Caco-2 (cell line): ENCODE data around the gene YBX2. TPM values are rescaled to one million over a fixed set of nuclear protein-coding genes. Genes with fewer than 3 reads are reported as not detected.

Source experiments
- BruUV-seq: library from RNA; stranded (reverse); fragments of 400-500 nt; replicated peaks from 2 replicates; lab custom pipeline; 2021; lab: Mats Ljungman, UMichigan
- CTCF ChIA-PET: fragments of 300-600 bp; sonication (Branson Sonifier 250); formaldehyde crosslinking; loops from one replicate; lab custom pipeline; 2022; ENCODE audit warnings: antibody characterized with exemption; lab: Charles Lee
- POLR2A ChIA-PET: fragments of 300-600 bp; sonication (Branson Sonifier 250); formaldehyde crosslinking; loops from one replicate; lab custom pipeline; 2022; ENCODE audit warnings: antibody characterized with exemption; lab: Charles Lee
- DNase-seq, 2 experiments: peaks; one replicate each; pipeline versions ENCODE4 v3.0.0 to v3.0.0-alpha.2; 2020 to 2022
- H3K27me3 ChIP-seq: replicated peaks from 2 replicates; pipeline ENCODE4 v1.6.0; 2011; ENCODE audit warnings: low read length; ENCODE audit not compliant: control insufficient read depth, insufficient read depth
- H3K36me3 ChIP-seq: 2 replicates; pipeline ENCODE4 v1.5.1; 2011; ENCODE audit warnings: low read length; ENCODE audit not compliant: control insufficient read depth, insufficient read depth
- H3K4me1 ChIP-seq: fragments of 250-450 bp; sonication (Bioruptor Pico); 2 replicates; pipeline ENCODE4 v1.5.1; 2020; ENCODE audit warnings: mild to moderate bottlenecking
- H3K4me3 ChIP-seq: 2 replicates; pipeline ENCODE4 v1.5.1; 2011; ENCODE audit warnings: low read depth, mild to moderate bottlenecking, control low read depth, low read length
- H3K9me3 ChIP-seq: fragments of 250-450 bp; sonication (Bioruptor Pico); 2 replicates; pipeline ENCODE4 v1.5.1; 2020; ENCODE audit warnings: mild to moderate bottlenecking, moderate library complexity
- H3K27ac Mint-ChIP-seq: one replicate; pipeline ENCODE4 v1.8.0; 2022; ENCODE audit warnings: mixed read lengths; ENCODE audit not compliant: unreplicated experiment
- H3K27me3 Mint-ChIP-seq: one replicate; pipeline ENCODE4 v1.8.0; 2022; ENCODE audit warnings: mixed read lengths; ENCODE audit not compliant: insufficient read depth, unreplicated experiment
- H3K36me3 Mint-ChIP-seq: one replicate; pipeline ENCODE4 v1.8.0; 2022; ENCODE audit warnings: mild to moderate bottlenecking, mixed read lengths; ENCODE audit not compliant: insufficient read depth, unreplicated experiment
- H3K4me1 Mint-ChIP-seq: one replicate; pipeline ENCODE4 v1.8.0; 2022; ENCODE audit warnings: low read depth, mixed read lengths; ENCODE audit not compliant: unreplicated experiment
- H3K4me3 Mint-ChIP-seq: one replicate; pipeline ENCODE4 v1.8.0; 2022; ENCODE audit warnings: mild to moderate bottlenecking, moderate library complexity, mixed read lengths; ENCODE audit not compliant: unreplicated experiment
- H3K9me3 Mint-ChIP-seq: one replicate; pipeline ENCODE4 v1.8.0; 2022; ENCODE audit warnings: mixed read lengths; ENCODE audit not compliant: unreplicated experiment
- CTCF ChIP-seq, 2 experiments: fragments of 200-600 bp in 1 of 2; IDR thresholded peaks; 1 replicate in 1 of 2; 2 replicates in 1 of 2; pipeline versions ENCODE4 v1.5.1 to v1.8.0; 2011 to 2022; ENCODE audit warnings: antibody characterized with exemption in 1 of 2, control low read depth in 1 of 2, inconsistent platforms in 1 of 2, low read depth in 1 of 2, low read length in 1 of 2, mild to moderate bottlenecking in 1 of 2, moderate library complexity in 1 of 2; ENCODE audit not compliant: insufficient read depth in 1 of 2, severe bottlenecking in 1 of 2, unreplicated experiment in 1 of 2
- intact Hi-C: fragments of 100-400 bp; cut with micrococcal nuclease; formaldehyde crosslinking; loops from one replicate; pipeline ENCODE4 v1.10.0; 2022; ENCODE audit not compliant: unreplicated experiment
- total RNA-seq: library from RNA; stranded (reverse); gene quantifications from 2 replicates; pipeline ENCODE4 v1.2.3, GENCODE V29; 2022

YBX2 gene
- total RNA-seq, 1 experiment from 2014 or later: 27.6 TPM

- DNase-seq: no peak
- POLR2A ChIA-PET: interaction anchor here (1.0 kb wide), 1 partner anchor 12 kb away, joined by 4 read pairs; the partner anchor contains the start of gene SLC2A4
- no peaks in the 10 kb centered on the region for H3K27me3 ChIP-seq
- no TSS peak for BruUV-seq
- 0 out of 2 replicates have a peak, but pooled peaks cover 10% of the 10 kb centered on the region for H3K4me1 ChIP-seq
- TF ChIP-seq CTCF (IDR thresholded peaks at IDR 0.05; ENCODE audit: insufficient read depth in 1 of 2, low read depth in 1 of 2, low read length in 1 of 2, severe bottlenecking in 1 of 2, unreplicated experiment in 1 of 2): no peak
- H3K4me3 ChIP-seq: no peak overlapping the region
- intact Hi-C loops: no loop called here
- Mint-ChIP-seq H3K9me3 (no peaks in the 10 kb centered on the region), H3K4me1 (peaks cover 6% of the 10 kb centered on the region), H3K27ac (no peak overlapping the region), H3K27me3 (no peaks in the 10 kb centered on the region), H3K36me3 (no peaks in the 10 kb centered on the region), H3K4me3 (peak overlapping the region; percentile 73)
- CTCF ChIA-PET: interaction anchor here (1.0 kb wide), 1 partner anchor 12 kb away, joined by 6 read pairs; the partner anchor contains the start of gene SLC2A4
- no peaks in the 10 kb centered on the region; the same call in 1 of the 2 replicates for H3K36me3 ChIP-seq
- H3K9me3 ChIP-seq: no peaks in the 10 kb centered on the region
Observed at GRCh38 chr17:7293159-7293558, 1.3 kb downstream of the YBX2 start.

GRCh38 chr17:7292729-7293128, 1.7 kb downstream of the YBX2 start:
- Mint-ChIP-seq H3K4me1 (peaks cover 6% of the 10 kb centered on the region), H3K9me3 (no peaks in the 10 kb centered on the region), H3K27ac (no peak overlapping the region), H3K36me3 (no peaks in the 10 kb centered on the region), H3K4me3 (peak overlapping the region; percentile 73), H3K27me3 (no peaks in the 10 kb centered on the region)
- DNase-seq: no peak
- H3K9me3 ChIP-seq: no peaks in the 10 kb centered on the region
- H3K4me3 ChIP-seq: no peak overlapping the region
- ChIA-PET CTCF (interaction anchor here (1.4 kb wide), 1 partner anchor 12 kb away, joined by 6 read pairs; the partner anchor contains the start of gene SLC2A4), POLR2A (no interaction called here)
- no peaks in the 10 kb centered on the region for H3K27me3 ChIP-seq
- no peaks in the 10 kb centered on the region; the same call in 1 of the 2 replicates for H3K36me3 ChIP-seq
- no peak for TF ChIP-seq CTCF (IDR thresholded peaks at IDR 0.05; ENCODE audit: insufficient read depth in 1 of 2, low read depth in 1 of 2, low read length in 1 of 2, severe bottlenecking in 1 of 2, unreplicated experiment in 1 of 2)
- BruUV-seq: no TSS peak
- 0 out of 2 replicates have a peak, but pooled peaks cover 10% of the 10 kb centered on the region for H3K4me1 ChIP-seq
- intact Hi-C loops: no loop called here

- Histone ChIP-seq H3K4me1 (0 out of 2 replicates have a peak, but pooled peaks cover 10% of the 10 kb centered on the region), H3K27me3 (no peaks in the 10 kb centered on the region), H3K4me3 (no peak overlapping the region), H3K9me3 (no peaks in the 10 kb centered on the region), H3K36me3 (no peaks in the 10 kb centered on the region; the same call in 1 of the 2 replicates)
- Mint-ChIP-seq H3K9me3 (no peaks in the 10 kb centered on the region), H3K4me3 (no peak overlapping the region), H3K4me1 (peaks cover 6% of the 10 kb centered on the region), H3K36me3 (no peaks in the 10 kb centered on the region), H3K27ac (no peak overlapping the region), H3K27me3 (no peaks in the 10 kb centered on the region)
- ChIA-PET CTCF (interaction anchor here (1.4 kb wide), 1 partner anchor 11 kb away, joined by 6 read pairs; the partner anchor contains the start of gene SLC2A4), POLR2A (no interaction called here)
- no peak for TF ChIP-seq CTCF (IDR thresholded peaks at IDR 0.05; ENCODE audit: insufficient read depth in 1 of 2, low read depth in 1 of 2, low read length in 1 of 2, severe bottlenecking in 1 of 2, unreplicated experiment in 1 of 2)
- DNase-seq: no peak
- intact Hi-C loops: no loop called here
- no TSS peak for BruUV-seq
Observed at GRCh38 chr17:7292194-7292593, 2.2 kb downstream of the YBX2 start.
